LNCAP (cell line): ENCODE measurements around the gene ORAI2.

Experiments
- CTCF ChIP-seq: fragments of 450-650 bp; IDR thresholded peaks from 2 replicates; pipeline ENCODE4 v1.5.1; 2017; ENCODE audit warnings: mild to moderate bottlenecking

ORAI2 gene

GRCh38 chr7:102439963-102440795 is 6.8 kb downstream of the ORAI2 start:
- TF ChIP-seq CTCF = no peak

GRCh38 chr7:102444961-102445673 is 11.7 kb downstream of the ORAI2 start:
- TF ChIP-seq CTCF = no peak

- no peak for TF ChIP-seq CTCF
Observed at GRCh38 chr7:102445674-102446071, 12.3 kb downstream of the ORAI2 start.

- TF ChIP-seq CTCF = no peak
Observed at GRCh38 chr7:102446387-102447156, 13.2 kb downstream of the ORAI2 start.

GRCh38 chr7:102447311-102447710 is 13.9 kb downstream of the ORAI2 start:
- TF ChIP-seq CTCF = no peak

GRCh38 chr7:102449136-102449535 is 15.8 kb downstream of the ORAI2 start:
- no peak for TF ChIP-seq CTCF

GRCh38 chr7:102450242-102450641 is 16.9 kb downstream of the ORAI2 start:
- TF ChIP-seq CTCF = no peak
